ENCODE measurements around the gene RHBDD1.

The RHBDD1 gene

GRCh38 chr2:227004482-227004881 is 168.6 kb downstream of the RHBDD1 start:
- Histone ChIP-seq H4K91ac (ENCODE audit: low read depth, low read length, poor library complexity) (no peak overlapping the region), H3K9ac (ENCODE audit: low read depth, low read length, poor library complexity) (no peak overlapping the region), H3K23ac (ENCODE audit: low read depth, low read length, poor library complexity) (no peak overlapping the region), H3K27me3 (ENCODE audit: control insufficient read depth in 3 of 3, insufficient read depth in 3 of 3, low read depth in 1 of 3, low read length in 3 of 3) (no peaks in the 10 kb centered on the region), H2BK12ac (ENCODE audit: low read length) (no peak overlapping the region), H3K79me1 (ENCODE audit: low read depth, low read length) (no peaks in the 10 kb centered on the region), H3K27ac (replicated peaks; ENCODE audit: low read length) (no peak overlapping the region), H3K4ac (ENCODE audit: low read length) (no peak overlapping the region), H2BK120ac (ENCODE audit: low read depth, low read length) (no peak overlapping the region), H2BK15ac (ENCODE audit: low read length) (no peak overlapping the region), H3K4me2 (ENCODE audit: insufficient read depth, low read length, poor library complexity, severe bottlenecking) (no peak overlapping the region), H4K8ac (ENCODE audit: low read depth, low read length) (no peak overlapping the region), H3K14ac (ENCODE audit: low read length) (no peak overlapping the region), H3K18ac (ENCODE audit: low read length) (no peak overlapping the region), H3K9me3 (replicated peaks in 1 of 2; ENCODE audit: control insufficient read depth in 2 of 2, insufficient read depth in 1 of 2, low read depth in 1 of 2, low read length in 2 of 2) (peaks cover 0 to 2% of the 10 kb centered on the region in 2 donors), H2AFZ (ENCODE audit: low read length) (no peak overlapping the region), H3K4me1 (ENCODE audit: control insufficient read depth in 2 of 2, insufficient read depth in 1 of 2, low read depth in 1 of 2, low read length in 2 of 2) (no peaks in the 10 kb centered on the region), H3K36me3 (replicated peaks in 1 of 2; ENCODE audit: control insufficient read depth in 2 of 2, insufficient read depth in 2 of 2, low read length in 2 of 2) (no peaks in the 10 kb centered on the region), H2AK5ac (ENCODE audit: low read depth, low read length) (no peak overlapping the region), H2BK5ac (ENCODE audit: low read length) (no peak overlapping the region), H3K4me3 (ENCODE audit: low read length in 2 of 2) (no peak overlapping the region)
- no peak for DNase-seq (ENCODE audit: low spot score)
- WGBS, 2 donors (ENCODE audit: extremely low coverage in 2 of 2, insufficient read length in 2 of 2, insufficient replicate concordance in 1 of 2): no CpG with 5 or more reads among the region's 6 CpGs

GRCh38 chr2:227006189-227006897 is 170.5 kb downstream of the RHBDD1 start:
- no peak overlapping the region for H3K4me2 ChIP-seq (ENCODE audit: insufficient read depth, low read length, poor library complexity, severe bottlenecking)
- no peak overlapping the region for H2BK120ac ChIP-seq (ENCODE audit: low read depth, low read length)
- no peaks in the 10 kb centered on the region for H3K4me1 ChIP-seq (ENCODE audit: control insufficient read depth in 2 of 2, insufficient read depth in 1 of 2, low read depth in 1 of 2, low read length in 2 of 2)
- no peak overlapping the region for H3K27ac ChIP-seq (replicated peaks; ENCODE audit: low read length)
- no peak overlapping the region for H3K4ac ChIP-seq (ENCODE audit: low read length)
- H3K23ac ChIP-seq (ENCODE audit: low read depth, low read length, poor library complexity): no peak overlapping the region
- no peak overlapping the region for H4K8ac ChIP-seq (ENCODE audit: low read depth, low read length)
- H3K18ac ChIP-seq (ENCODE audit: low read length): no peak overlapping the region
- H3K79me1 ChIP-seq (ENCODE audit: low read depth, low read length): no peaks in the 10 kb centered on the region
- no CpG with 5 or more reads among the region's 16 CpGs for WGBS, 2 donors (ENCODE audit: extremely low coverage in 2 of 2, insufficient read length in 2 of 2, insufficient replicate concordance in 1 of 2)
- no peak overlapping the region for H3K4me3 ChIP-seq (ENCODE audit: low read length in 2 of 2)
- H2AK5ac ChIP-seq (ENCODE audit: low read depth, low read length): no peak overlapping the region
- H3K27me3 ChIP-seq (ENCODE audit: control insufficient read depth in 3 of 3, insufficient read depth in 3 of 3, low read depth in 1 of 3, low read length in 3 of 3): no peaks in the 10 kb centered on the region
- no peak overlapping the region for H4K91ac ChIP-seq (ENCODE audit: low read depth, low read length, poor library complexity)
- no peak overlapping the region for H2BK12ac ChIP-seq (ENCODE audit: low read length)
- H3K9ac ChIP-seq (ENCODE audit: low read depth, low read length, poor library complexity): no peak overlapping the region
- no peak overlapping the region for H2BK15ac ChIP-seq (ENCODE audit: low read length)
- no peaks in the 10 kb centered on the region for H3K36me3 ChIP-seq (replicated peaks in 1 of 2; ENCODE audit: control insufficient read depth in 2 of 2, insufficient read depth in 2 of 2, low read length in 2 of 2)
- H3K9me3 ChIP-seq (replicated peaks in 1 of 2; ENCODE audit: control insufficient read depth in 2 of 2, insufficient read depth in 1 of 2, low read depth in 1 of 2, low read length in 2 of 2): peaks cover 0 to 2% of the 10 kb centered on the region in 2 donors
- H2AFZ ChIP-seq (ENCODE audit: low read length): no peak overlapping the region
- DNase-seq (ENCODE audit: low spot score): no peak
- H3K14ac ChIP-seq (ENCODE audit: low read length): no peak overlapping the region
- no peak overlapping the region for H2BK5ac ChIP-seq (ENCODE audit: low read length)

- no peak overlapping the region for H2BK120ac ChIP-seq (ENCODE audit: low read depth, low read length)
- H3K79me1 ChIP-seq (ENCODE audit: low read depth, low read length): no peaks in the 10 kb centered on the region
- no peak overlapping the region for H3K9ac ChIP-seq (ENCODE audit: low read depth, low read length, poor library complexity)
- no peaks in the 10 kb centered on the region for H3K27me3 ChIP-seq (ENCODE audit: control insufficient read depth in 3 of 3, insufficient read depth in 3 of 3, low read depth in 1 of 3, low read length in 3 of 3)
- no peak overlapping the region for H2AFZ ChIP-seq (ENCODE audit: low read length)
- no peaks in the 10 kb centered on the region for H3K4me1 ChIP-seq (ENCODE audit: control insufficient read depth in 2 of 2, insufficient read depth in 1 of 2, low read depth in 1 of 2, low read length in 2 of 2)
- no peak overlapping the region for H3K23ac ChIP-seq (ENCODE audit: low read depth, low read length, poor library complexity)
- H3K4me3 ChIP-seq (ENCODE audit: low read length in 2 of 2): no peak overlapping the region
- no peak overlapping the region for H4K91ac ChIP-seq (ENCODE audit: low read depth, low read length, poor library complexity)
- no peak overlapping the region for H2AK5ac ChIP-seq (ENCODE audit: low read depth, low read length)
- H3K14ac ChIP-seq (ENCODE audit: low read length): peak overlapping the region; percentile 63
- no CpG with 5 or more reads among the region's 9 CpGs for WGBS, 2 donors (ENCODE audit: extremely low coverage in 2 of 2, insufficient read length in 2 of 2, insufficient replicate concordance in 1 of 2)
- no peak overlapping the region for H3K27ac ChIP-seq (replicated peaks; ENCODE audit: low read length)
- H3K36me3 ChIP-seq (replicated peaks in 1 of 2; ENCODE audit: control insufficient read depth in 2 of 2, insufficient read depth in 2 of 2, low read length in 2 of 2): no peaks in the 10 kb centered on the region
- H4K8ac ChIP-seq (ENCODE audit: low read depth, low read length): no peak overlapping the region
- no peak overlapping the region for H2BK15ac ChIP-seq (ENCODE audit: low read length)
- no peak overlapping the region for H3K18ac ChIP-seq (ENCODE audit: low read length)
- H2BK5ac ChIP-seq (ENCODE audit: low read length): no peak overlapping the region
- no peak for DNase-seq (ENCODE audit: low spot score)
- peaks cover 0 to 2% of the 10 kb centered on the region in 2 donors for H3K9me3 ChIP-seq (replicated peaks in 1 of 2; ENCODE audit: control insufficient read depth in 2 of 2, insufficient read depth in 1 of 2, low read depth in 1 of 2, low read length in 2 of 2)
- H2BK12ac ChIP-seq (ENCODE audit: low read length): no peak overlapping the region
- no peak overlapping the region for H3K4ac ChIP-seq (ENCODE audit: low read length)
- H3K4me2 ChIP-seq (ENCODE audit: insufficient read depth, low read length, poor library complexity, severe bottlenecking): no peak overlapping the region
These were observed 171.3 kb downstream of the RHBDD1 start for GRCh38 chr2:227007148-227007547.

GRCh38 chr2:227007940-227008339 is 172.1 kb downstream of the RHBDD1 start:
- Histone ChIP-seq H3K79me1 (ENCODE audit: low read depth, low read length) (no peaks in the 10 kb centered on the region), H3K36me3 (replicated peaks in 1 of 2; ENCODE audit: control insufficient read depth in 2 of 2, insufficient read depth in 2 of 2, low read length in 2 of 2) (no peaks in the 10 kb centered on the region), H3K4ac (ENCODE audit: low read length) (no peak overlapping the region), H2BK12ac (ENCODE audit: low read length) (no peak overlapping the region), H2BK120ac (ENCODE audit: low read depth, low read length) (no peak overlapping the region), H2AFZ (ENCODE audit: low read length) (no peak overlapping the region), H2BK15ac (ENCODE audit: low read length) (no peak overlapping the region), H3K9me3 (replicated peaks in 1 of 2; ENCODE audit: control insufficient read depth in 2 of 2, insufficient read depth in 1 of 2, low read depth in 1 of 2, low read length in 2 of 2) (peaks cover 0 to 2% of the 10 kb centered on the region in 2 donors), H3K23ac (ENCODE audit: low read depth, low read length, poor library complexity) (no peak overlapping the region), H3K27me3 (ENCODE audit: control insufficient read depth in 3 of 3, insufficient read depth in 3 of 3, low read depth in 1 of 3, low read length in 3 of 3) (no peaks in the 10 kb centered on the region), H3K4me2 (ENCODE audit: insufficient read depth, low read length, poor library complexity, severe bottlenecking) (no peak overlapping the region), H3K27ac (replicated peaks; ENCODE audit: low read length) (no peak overlapping the region), H2BK5ac (ENCODE audit: low read length) (no peak overlapping the region), H2AK5ac (ENCODE audit: low read depth, low read length) (no peak overlapping the region), H3K9ac (ENCODE audit: low read depth, low read length, poor library complexity) (no peak overlapping the region), H3K4me3 (ENCODE audit: low read length in 2 of 2) (no peak overlapping the region), H4K91ac (ENCODE audit: low read depth, low read length, poor library complexity) (no peak overlapping the region), H3K4me1 (ENCODE audit: control insufficient read depth in 2 of 2, insufficient read depth in 1 of 2, low read depth in 1 of 2, low read length in 2 of 2) (no peaks in the 10 kb centered on the region), H4K8ac (ENCODE audit: low read depth, low read length) (no peak overlapping the region), H3K14ac (ENCODE audit: low read length) (no peak overlapping the region), H3K18ac (ENCODE audit: low read length) (peak overlapping the region; percentile 37)
- WGBS, 2 donors (ENCODE audit: extremely low coverage in 2 of 2, insufficient read length in 2 of 2, insufficient replicate concordance in 1 of 2): no CpG with 5 or more reads among the region's 17 CpGs
- no peak for DNase-seq (ENCODE audit: low spot score)
